H9 (cell line): Measurements from ENCODE around the gene HEPN1. TPM values are rescaled to one million over a fixed set of nuclear protein-coding genes. Genes with fewer than 3 reads are reported as not detected.

ENCODE experiments used
- DNase-seq: peaks from one replicate; pipeline ENCODE4 v3.0.0-alpha.2; 2017
- H2AFZ ChIP-seq: one replicate; pipeline ENCODE4 v1.6.1; 2013; ENCODE audit warnings: mild to moderate bottlenecking, low read length, control low read depth, moderate library complexity
- H2AK5ac ChIP-seq: 2 replicates; pipeline ENCODE4 v1.6.1; 2013; ENCODE audit warnings: low read length, control low read depth, mixed read lengths; ENCODE audit not compliant: insufficient read length
- H2BK120ac ChIP-seq: one replicate; pipeline ENCODE4 v1.6.1; 2013; ENCODE audit warnings: low read depth, mild to moderate bottlenecking, low read length, control low read depth, inconsistent platforms; ENCODE audit not compliant: poor library complexity, severe bottlenecking
- H2BK12ac ChIP-seq: 2 replicates; pipeline ENCODE4 v1.6.1; 2013; ENCODE audit warnings: low read length, control low read depth, mixed read lengths, low read depth; ENCODE audit not compliant: insufficient read length
- H2BK15ac ChIP-seq: 2 replicates; pipeline ENCODE4 v1.6.1; 2013; ENCODE audit warnings: low read depth, low read length, control low read depth
- H2BK20ac ChIP-seq: one replicate; pipeline ENCODE4 v1.6.1; 2013; ENCODE audit warnings: low read depth, mild to moderate bottlenecking, low read length, control low read depth, inconsistent platforms; ENCODE audit not compliant: poor library complexity, severe bottlenecking
- H2BK5ac ChIP-seq: 2 replicates; pipeline ENCODE4 v1.6.1; 2013; ENCODE audit warnings: low read length, control low read depth, mixed read lengths; ENCODE audit not compliant: insufficient read length
- H3K14ac ChIP-seq: 2 replicates; pipeline ENCODE4 v1.6.1; 2013; ENCODE audit warnings: low read length, control low read depth; ENCODE audit not compliant: insufficient read depth
- H3K18ac ChIP-seq: 2 replicates; pipeline ENCODE4 v1.6.1; 2013; ENCODE audit warnings: low read depth, mild to moderate bottlenecking, mixed read lengths, low read length, control low read depth; ENCODE audit not compliant: insufficient read length
- H3K23ac ChIP-seq: 2 replicates; pipeline ENCODE4 v1.6.1; 2013; ENCODE audit warnings: low read length, control low read depth, mixed read lengths, low read depth; ENCODE audit not compliant: insufficient read length
- H3K23me2 ChIP-seq: 2 replicates; pipeline ENCODE4 v1.6.1; 2013; ENCODE audit warnings: low read depth, mild to moderate bottlenecking, mixed read lengths, low read length, control low read depth; ENCODE audit not compliant: insufficient read length, poor library complexity, severe bottlenecking
- H3K27ac ChIP-seq: 2 replicates; pipeline ENCODE4 v1.5.1; 2013; ENCODE audit warnings: low read length, control low read depth, mixed read lengths, low read depth; ENCODE audit not compliant: insufficient read length
- H3K27me3 ChIP-seq: 2 replicates; pipeline ENCODE4 v1.6.1; 2013; ENCODE audit warnings: low read length, control low read depth, inconsistent platforms; ENCODE audit not compliant: insufficient read depth
- H3K4ac ChIP-seq: 2 replicates; pipeline ENCODE4 v1.6.1; 2013; ENCODE audit warnings: low read depth, mild to moderate bottlenecking, control low read depth, inconsistent platforms, low read length, moderate library complexity
- H3K4me1 ChIP-seq: 2 replicates; pipeline ENCODE4 v1.6.1; 2013; ENCODE audit warnings: low read length, control low read depth, inconsistent platforms; ENCODE audit not compliant: insufficient read depth
- H3K4me2 ChIP-seq: 2 replicates; pipeline ENCODE4 v1.6.1; 2013; ENCODE audit warnings: low read length, control low read depth, mixed read lengths; ENCODE audit not compliant: insufficient read length, insufficient read depth
- H3K56ac ChIP-seq: 2 replicates; pipeline ENCODE4 v1.6.1; 2013; ENCODE audit warnings: low read depth, mild to moderate bottlenecking, mixed read lengths, low read length, control low read depth; ENCODE audit not compliant: insufficient read length
- H3K79me1 ChIP-seq: 2 replicates; pipeline ENCODE4 v1.6.1; 2013; ENCODE audit warnings: low read depth, mild to moderate bottlenecking, moderate library complexity, low read length, control low read depth, inconsistent platforms; ENCODE audit not compliant: insufficient read depth, poor library complexity, severe bottlenecking
- H3K79me2 ChIP-seq: 2 replicates; pipeline ENCODE4 v1.6.1; 2013; ENCODE audit warnings: low read length, control low read depth, inconsistent platforms; ENCODE audit not compliant: insufficient read depth
- H3K9ac ChIP-seq: 2 replicates; pipeline ENCODE4 v1.6.1; 2013; ENCODE audit warnings: low read length, control low read depth, mixed read lengths; ENCODE audit not compliant: insufficient read length; ENCODE audit errors: extremely low read depth
- H3K9me3 ChIP-seq: one replicate; pipeline ENCODE4 v1.6.1; 2013; ENCODE audit warnings: low read depth, low read length, inconsistent platforms; ENCODE audit not compliant: control insufficient read depth
- H3T11ph ChIP-seq: one replicate; pipeline ENCODE4 v1.6.1; 2013; ENCODE audit warnings: mild to moderate bottlenecking, low read length, control low read depth, inconsistent platforms
- H4K20me1 ChIP-seq: one replicate; pipeline ENCODE4 v1.6.1; 2013; ENCODE audit not compliant: control insufficient read depth, insufficient read length, insufficient read depth
- H4K5ac ChIP-seq: 2 replicates; pipeline ENCODE4 v1.6.1; 2013; ENCODE audit warnings: low read depth, mild to moderate bottlenecking, mixed read lengths, low read length, control low read depth; ENCODE audit not compliant: insufficient read length
- H4K8ac ChIP-seq: replicated peaks from 2 replicates; pipeline ENCODE4 v1.6.1; 2013; ENCODE audit warnings: low read length, control low read depth, mixed read lengths, low read depth; ENCODE audit not compliant: insufficient read length
- H4K91ac ChIP-seq: 2 replicates; pipeline ENCODE4 v1.6.1; 2013; ENCODE audit warnings: low read depth, mild to moderate bottlenecking, moderate library complexity, mixed read lengths, low read length, control low read depth; ENCODE audit not compliant: insufficient read length
- H3K27ac Mint-ChIP-seq, 3 experiments: 2 replicates in 2 of 3; 3 replicates in 1 of 3; pipeline ENCODE4 v1.8.0; 2020 to 2021; ENCODE audit warnings: mixed read lengths in 3 of 3, mild to moderate bottlenecking in 1 of 3, moderate library complexity in 1 of 3
- H3K27me3 Mint-ChIP-seq: 2 replicates; pipeline ENCODE4 v1.8.0; 2021; ENCODE audit warnings: low read depth, mild to moderate bottlenecking, moderate library complexity, mixed read lengths
- H3K36me3 Mint-ChIP-seq, 3 experiments: 2 replicates in 2 of 3; 3 replicates in 1 of 3; pipeline ENCODE4 v1.8.0; 2020 to 2021; ENCODE audit warnings: low read depth in 3 of 3, mixed read lengths in 3 of 3; ENCODE audit not compliant: insufficient read depth in 1 of 3
- H3K4me1 Mint-ChIP-seq, 2 experiments: 2 replicates each; pipeline ENCODE4 v1.8.0; 2020; ENCODE audit warnings: mixed read lengths in 2 of 2
- H3K4me3 Mint-ChIP-seq, 2 experiments: 2 replicates in 1 of 2; 3 replicates in 1 of 2; pipeline ENCODE4 v1.8.0; 2020 to 2021; ENCODE audit warnings: mild to moderate bottlenecking in 2 of 2, mixed read lengths in 2 of 2, moderate library complexity in 1 of 2
- H3K9me3 Mint-ChIP-seq, 2 experiments: 2 replicates in 1 of 2; 3 replicates in 1 of 2; pipeline ENCODE4 v1.8.0; 2020; ENCODE audit warnings: mild to moderate bottlenecking in 2 of 2, mixed read lengths in 2 of 2, moderate library complexity in 1 of 2
- CTCF ChIP-seq: fragments of 200-600 bp; sonication (generic); conservative IDR thresholded peaks from 3 replicates; pipeline ENCODE4 v1.8.0; 2021; ENCODE audit warnings: antibody characterized with exemption, mild to moderate bottlenecking
- WGBS: extraction: QIAGEN DNeasy Blood & Tissue Kit; methylation state at CpG from one replicate; pipeline ENCODE4 v1.1.7; 2013; ENCODE audit warnings: missing lambda C conversion rate, low lambda C conversion rate, mixed read lengths; ENCODE audit not compliant: insufficient read length; ENCODE audit errors: extremely low coverage; 5-methylcytosine and 5-hydroxymethylcytosine counted together
- total RNA-seq: library from RNA; stranded (reverse); gene quantifications from 2 replicates; pipeline ENCODE4 v1.2.1, GENCODE V29; 2021

Gene HEPN1
- total RNA-seq, 1 experiment from 2014 or later: not detected

GRCh38 chr11:124915541-124916369 is 3.3 kb upstream of the HEPN1 start:
- Histone ChIP-seq H4K5ac (no peak overlapping the region), H2BK20ac (no peak overlapping the region), H4K20me1 (no peaks in the 10 kb centered on the region), H3K9me3 (no peaks in the 10 kb centered on the region), H2BK15ac (no peak overlapping the region), H2BK120ac (no peak overlapping the region), H3K9ac (no peak overlapping the region), H3K79me2 (no peaks in the 10 kb centered on the region), H3K18ac (peak overlapping the region; percentile 46), H2AK5ac (no peak overlapping the region), H2BK5ac (no peak overlapping the region), H3K79me1 (no peaks in the 10 kb centered on the region), H3T11ph (no peak overlapping the region), H3K27me3 (no peaks in the 10 kb centered on the region; the same call in 1 of the 2 replicates), H3K4ac (no peak overlapping the region), H4K91ac (no peak overlapping the region), H3K27ac (no peak overlapping the region), H3K4me2 (no peak overlapping the region), H2BK12ac (no peak overlapping the region), H2AFZ (no peak overlapping the region), H3K23me2 (no peaks in the 10 kb centered on the region), H3K14ac (no peak overlapping the region; the same call in 1 of the 2 replicates), H3K4me1 (no peaks in the 10 kb centered on the region), H3K23ac (no peak overlapping the region), H3K56ac (no peak overlapping the region), H4K8ac (no peak overlapping the region)
- H3K36me3 Mint-ChIP-seq: peaks cover 0 to 5% (median 0%) of the 10 kb centered on the region in 3 experiments; a peak in 2 of 7 replicates
- H3K9me3 Mint-ChIP-seq: peaks cover 23 to 25% of the 10 kb centered on the region in 2 experiments
- no peak for TF ChIP-seq CTCF
- no peak overlapping the region; a peak in 1 of 7 replicates for H3K27ac Mint-ChIP-seq
- H3K4me3 Mint-ChIP-seq: no peak overlapping the region
- no CpG with 5 or more reads among the region's 3 CpGs for WGBS
- peaks cover 0 to 3% of the 10 kb centered on the region in 2 experiments; a peak in 1 of 4 replicates for H3K4me1 Mint-ChIP-seq
- no peak for DNase-seq
- H3K27me3 Mint-ChIP-seq: peaks cover 52% of the 10 kb centered on the region
